Lung (tissue), 12 donors: ENCODE results near the gene RGS3. TPM values are rescaled to one million over a fixed set of nuclear protein-coding genes. Genes with fewer than 3 reads are reported as not detected.

Experiments used
- ATAC-seq: fragments of 200-7000 bp; cut with Tn5 transposase; one replicate; pipeline ENCODE4 v1.9.1; 2020; ENCODE audit warnings: moderate number of reproducible peaks; ENCODE audit not compliant: insufficient read depth, low FRiP score
- DNase-seq, 3 donors: peaks; one replicate each; pipeline ENCODE4 v3.0.0-alpha.2; 2013 to 2017
- H3K27ac ChIP-seq, 2 donors: one replicate each; pipeline ENCODE4 v1.5.1; 2013; ENCODE audit warnings: mild to moderate bottlenecking in 2 of 2, moderate library complexity in 2 of 2, control low read depth in 1 of 2, inconsistent platforms in 1 of 2, low read depth in 1 of 2, low read length in 1 of 2
- H3K27me3 ChIP-seq, 3 donors: one replicate each; pipeline ENCODE4 v1.5.1; 2013; ENCODE audit warnings: low read length in 2 of 3; ENCODE audit not compliant: control insufficient read depth in 3 of 3, insufficient read depth in 3 of 3
- H3K36me3 ChIP-seq, 4 donors: one replicate each; pipeline ENCODE4 v1.5.1; 2013; ENCODE audit warnings: low read length in 4 of 4, mild to moderate bottlenecking in 1 of 4, moderate library complexity in 1 of 4; ENCODE audit not compliant: control insufficient read depth in 4 of 4, insufficient read depth in 4 of 4
- H3K4me1 ChIP-seq, 5 donors: one replicate each; pipeline ENCODE4 v1.5.1; 2013; ENCODE audit warnings: low read length in 5 of 5, mild to moderate bottlenecking in 2 of 5, moderate library complexity in 1 of 5; ENCODE audit not compliant: control insufficient read depth in 5 of 5, insufficient read depth in 5 of 5
- H3K4me3 ChIP-seq: one replicate; pipeline ENCODE4 v1.5.1; 2013; ENCODE audit warnings: mild to moderate bottlenecking, control low read depth, moderate library complexity
- H3K9ac ChIP-seq, 2 donors: one replicate each; pipeline ENCODE4 v1.5.1; 2013; ENCODE audit warnings: low read length in 2 of 2, control low read depth in 1 of 2; ENCODE audit not compliant: insufficient read depth in 1 of 2
- H3K9me3 ChIP-seq, 4 donors: one replicate each; pipeline ENCODE4 v1.5.1; 2013; ENCODE audit warnings: low read length in 3 of 4, mild to moderate bottlenecking in 1 of 4, moderate library complexity in 1 of 4; ENCODE audit not compliant: control insufficient read depth in 4 of 4, insufficient read depth in 3 of 4
- CTCF ChIP-seq: IDR thresholded peaks from 2 replicates; pipeline ENCODE4 v1.5.1; 2012; ENCODE audit warnings: mild to moderate bottlenecking; ENCODE audit errors: control extremely low read depth, extremely low read depth
- WGBS, 2 donors: extraction: QIAGEN DNeasy Blood & Tissue Kit; methylation state at CpG; one replicate each; pipeline ENCODE4 v1.1.7; 2013; 5-methylcytosine and 5-hydroxymethylcytosine counted together
- polyA plus RNA-seq, 2 donors: library from polyadenylated mRNA; stranded (reverse); fragments of 200-250 nt; gene quantifications; one replicate each; pipeline ENCODE4 v1.2.1, GENCODE V29; 2013
- total RNA-seq, 2 donors: library from RNA; depleted of rRNA in 1 of 2; stranded (reverse); fragments of >200 nt in 1 of 2; gene quantifications; one replicate each; pipeline ENCODE4 v1.2.1, GENCODE V29; 2014 to 2021
- donor health status: control.
- donor health status: control.
- donor health status: Bipolar disorder and iron deficiency.
- donor health status: healthy.
- donor health status: DM: yes; HTN: yes; CAD: no.

The RGS3 gene
- total and polyA plus RNA-seq, 4 donors: 43.0 to 91.8 (median 73.9) TPM

GRCh38 chr9:113507256-113507655 is 43.7 kb downstream of the RGS3 start:
- Histone ChIP-seq H3K36me3 (peaks cover 0 to 11% (median 0%) of the 10 kb centered on the region in 4 donors), H3K4me3 (no peak overlapping the region), H3K9ac (no peak overlapping the region), H3K4me1 (peaks cover 0 to 33% (median 3%) of the 10 kb centered on the region in 5 donors), H3K9me3 (no peaks in the 10 kb centered on the region), H3K27me3 (no peaks in the 10 kb centered on the region), H3K27ac (no peak overlapping the region)
- no peak for TF ChIP-seq CTCF
- DNase-seq: no peak
- ATAC-seq: no peak
- 95 to 97% methylated on average over 19 of the region's 19 CpGs for whole genome bisulfite sequencing, 2 donors

DNA sequence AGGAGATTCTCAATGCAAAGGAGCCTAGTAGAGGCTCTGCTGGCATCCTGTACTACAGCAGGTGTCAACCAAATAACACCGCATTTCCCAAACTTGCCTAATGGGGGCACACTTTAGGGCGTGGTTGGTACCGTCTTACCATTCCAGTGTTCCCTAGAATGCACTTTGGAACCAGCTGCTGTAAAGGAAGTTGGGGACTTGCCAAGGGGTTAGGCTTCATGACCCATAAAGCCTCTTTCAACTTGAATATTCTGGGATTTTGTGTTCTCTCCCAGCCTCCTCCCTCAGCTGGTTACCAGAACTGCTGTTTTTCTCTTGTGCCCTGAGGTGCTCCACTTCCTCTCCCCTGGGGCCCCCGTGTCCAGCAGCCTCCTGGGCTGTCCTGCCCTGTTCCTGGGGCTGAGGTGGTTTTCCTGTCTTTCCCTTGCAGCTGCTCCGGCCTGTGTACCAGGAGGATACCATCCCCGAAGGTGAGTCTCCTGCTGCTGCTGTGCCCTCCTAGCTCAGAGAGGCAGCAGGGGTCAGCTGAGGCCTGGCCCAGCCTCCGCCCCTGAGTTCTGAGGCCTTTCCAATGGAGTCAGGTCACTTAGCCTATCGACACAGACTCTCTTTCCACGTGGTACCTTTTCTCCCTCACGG is 44.7 kb downstream of the RGS3 start:
- peak in 2 of 3 donors; percentile 26 to 39 for DNase-seq
- Histone ChIP-seq H3K36me3 (peaks cover 0 to 11% (median 0%) of the 10 kb centered on the region in 4 donors), H3K27me3 (no peaks in the 10 kb centered on the region), H3K4me3 (no peak overlapping the region), H3K4me1 (peaks cover 0 to 32% (median 3%) of the 10 kb centered on the region in 5 donors), H3K27ac (no peak overlapping the region), H3K9me3 (no peaks in the 10 kb centered on the region), H3K9ac (no peak overlapping the region)
- no peak for ATAC-seq
- 79 to 84% methylated on average over 10 of the region's 10 CpGs for WGBS, 2 donors
- TF ChIP-seq CTCF: no peak

- H3K4me1 ChIP-seq: peaks cover 0 to 23% (median 3%) of the 10 kb centered on the region in 5 donors
- H3K9me3 ChIP-seq: no peaks in the 10 kb centered on the region
- TF ChIP-seq CTCF: no peak
- H3K4me3 ChIP-seq: no peak overlapping the region
- 85 to 90% methylated on average over 7 of the region's 7 CpGs for WGBS, 2 donors
- peaks cover 0 to 12% (median 0%) of the 10 kb centered on the region in 4 donors for H3K36me3 ChIP-seq
- peak in 2 of 3 donors; percentile 25 to 45 for DNase-seq
- H3K9ac ChIP-seq: no peak overlapping the region
- no peaks in the 10 kb centered on the region for H3K27me3 ChIP-seq
- ATAC-seq: no peak
- no peak overlapping the region for H3K27ac ChIP-seq
These were observed 45.9 kb downstream of the RGS3 start for GRCh38 chr9:113509463-113509862.

DNA sequence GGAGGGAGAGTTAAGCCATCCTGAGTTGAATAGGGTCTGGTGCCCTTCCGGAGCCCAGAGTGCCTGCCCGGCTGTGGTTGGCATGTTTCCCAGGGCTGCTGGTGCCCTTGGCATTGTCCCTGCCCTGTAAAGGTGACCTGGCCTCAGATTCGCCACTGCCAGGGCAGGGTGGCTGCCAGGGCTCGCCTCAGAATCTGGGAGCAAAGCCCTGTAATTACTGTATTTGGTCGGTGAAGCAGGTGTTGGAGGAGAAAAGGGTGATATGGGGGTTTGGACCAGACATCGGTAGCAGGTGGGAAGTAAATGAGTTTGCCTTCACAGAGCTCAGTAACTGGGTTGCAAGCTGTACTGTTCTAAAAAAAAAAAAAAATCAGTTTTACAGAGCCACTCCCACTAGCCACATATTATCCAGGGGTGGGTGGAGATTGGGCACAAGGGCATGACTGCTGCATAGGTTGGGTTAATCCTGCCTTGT is 47.6 kb downstream of the RGS3 start:
- DNase-seq: no peak
- peaks cover 3 to 15% (median 4%) of the 10 kb centered on the region in 5 donors for H3K4me1 ChIP-seq
- no peak for ATAC-seq
- 56 to 79% methylated on average over 6 of the region's 6 CpGs for WGBS, 2 donors
- no peaks in the 10 kb centered on the region for H3K27me3 ChIP-seq
- H3K36me3 ChIP-seq: peaks cover 0 to 12% (median 0%) of the 10 kb centered on the region in 4 donors
- peak overlapping the region; percentile 43 to 58 for H3K27ac ChIP-seq
- no peak for TF ChIP-seq CTCF
- H3K9me3 ChIP-seq: no peaks in the 10 kb centered on the region
- no peak overlapping the region for H3K4me3 ChIP-seq
- H3K9ac ChIP-seq: no peak overlapping the region
